Stimulated activated CD4-positive, alpha-beta T cell treated with anti-CD3 and anti-CD28 coated beads, TNF-alpha, amount 100 ng/mL, for 48 hours (primary cell): ENCODE results near the gene ALDH4A1.

Source experiments
- DNase-seq, 3 donors: peaks; one replicate each; pipeline ENCODE4 v3.0.0-alpha.2; 2020; ENCODE audit warnings: low read depth in 3 of 3

Gene ALDH4A1

DNA sequence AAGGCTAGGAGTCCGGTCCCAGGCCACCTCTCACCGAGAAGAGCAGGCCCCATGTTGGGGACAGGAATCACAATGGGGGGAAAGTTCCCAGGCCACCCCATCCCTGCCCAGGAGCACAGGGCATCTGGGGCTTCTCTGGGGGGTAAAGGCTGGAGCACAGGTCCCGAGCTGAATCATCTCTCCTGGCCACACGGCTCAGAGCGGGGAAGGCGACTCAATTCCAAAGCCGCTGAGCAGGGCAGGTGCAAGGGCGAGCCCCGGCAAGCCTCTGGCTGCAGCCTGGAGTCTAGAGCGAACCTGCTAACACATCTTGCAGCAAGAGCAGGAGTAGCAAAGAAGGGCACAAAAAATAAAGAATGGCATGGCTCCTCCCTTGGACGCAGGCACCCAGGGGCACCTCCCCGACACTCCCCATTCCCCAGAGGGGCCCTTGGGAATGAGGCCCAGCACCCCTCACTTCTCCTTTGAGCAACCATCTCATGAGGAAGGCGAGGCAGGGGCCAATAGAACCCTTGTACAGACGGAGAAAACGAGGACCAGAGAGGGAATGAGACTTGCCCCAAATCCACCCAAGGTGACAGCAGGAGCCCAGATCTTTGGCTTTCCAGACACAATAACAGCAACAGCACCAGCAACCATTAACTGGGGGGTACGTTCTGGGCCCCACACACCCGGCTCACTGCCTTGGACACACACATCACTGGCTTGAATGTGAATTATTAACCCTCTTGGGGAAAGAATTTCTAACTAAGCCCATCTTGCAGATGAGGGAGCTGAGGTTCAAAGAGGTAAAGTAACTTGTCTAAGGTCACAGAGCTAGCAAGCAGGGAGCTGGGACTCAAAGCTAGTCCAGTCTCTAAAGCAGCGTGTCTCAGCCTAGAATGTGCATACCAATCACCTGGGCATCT, 20.7 kb upstream of the ALDH4A1 start:
- DNase-seq = no peak

DNA sequence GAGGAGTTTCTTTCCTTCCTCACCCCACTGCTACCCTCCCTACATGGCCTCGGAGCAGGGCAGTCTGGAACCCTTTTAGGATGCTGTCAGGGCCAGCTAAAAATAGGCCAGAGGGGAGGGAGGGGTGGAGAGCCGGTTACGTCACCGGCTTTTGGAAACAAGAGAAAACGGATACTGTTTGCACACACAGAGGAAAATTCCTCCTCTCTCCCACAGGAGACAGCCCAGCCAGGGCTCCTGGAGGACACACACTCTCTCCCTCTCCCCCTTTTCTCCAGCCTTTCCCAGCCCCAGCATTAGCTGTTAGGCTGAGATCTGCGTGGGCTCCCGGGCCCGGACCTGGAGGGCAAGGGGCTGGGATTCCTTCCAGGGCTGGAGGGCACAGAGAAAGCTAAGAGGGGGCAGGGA, 20.0 kb upstream of the ALDH4A1 start:
- DNase-seq = no peak

DNA sequence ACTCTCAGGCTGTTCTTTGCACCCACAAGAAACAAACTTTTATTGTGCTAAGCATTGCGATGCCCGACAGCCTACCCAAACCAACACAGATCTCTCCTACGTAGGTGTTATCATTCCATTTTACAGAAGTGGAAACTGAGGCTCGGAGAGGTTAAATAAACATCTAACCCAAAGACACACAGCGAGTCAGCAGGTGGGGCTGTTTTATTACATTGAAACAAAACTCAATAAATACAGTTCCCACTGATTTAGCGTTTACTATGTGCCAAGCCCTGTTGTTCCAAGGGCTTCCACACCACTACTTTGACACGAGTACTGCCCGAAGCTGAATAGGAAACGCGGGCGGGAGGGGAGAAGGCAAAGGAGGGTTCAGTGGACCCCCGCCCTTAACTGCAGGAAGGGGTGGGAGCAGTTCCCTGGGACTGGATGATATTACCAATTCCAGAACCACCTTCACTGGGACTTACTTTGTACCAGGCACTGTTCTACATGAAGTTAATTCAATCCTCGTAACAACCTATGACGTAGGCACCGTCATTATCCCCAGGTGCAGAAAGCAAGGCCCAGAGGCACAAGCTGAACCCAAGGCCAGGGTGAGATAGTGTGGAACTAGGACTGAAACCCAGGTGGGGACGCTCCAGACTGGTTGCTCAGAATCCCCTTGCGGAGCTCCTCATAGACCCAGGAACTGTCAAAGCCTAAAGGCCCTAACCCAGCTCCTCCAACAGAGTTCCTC, 19.3 kb upstream of the ALDH4A1 start:
- DNase-seq = no peak

DNA sequence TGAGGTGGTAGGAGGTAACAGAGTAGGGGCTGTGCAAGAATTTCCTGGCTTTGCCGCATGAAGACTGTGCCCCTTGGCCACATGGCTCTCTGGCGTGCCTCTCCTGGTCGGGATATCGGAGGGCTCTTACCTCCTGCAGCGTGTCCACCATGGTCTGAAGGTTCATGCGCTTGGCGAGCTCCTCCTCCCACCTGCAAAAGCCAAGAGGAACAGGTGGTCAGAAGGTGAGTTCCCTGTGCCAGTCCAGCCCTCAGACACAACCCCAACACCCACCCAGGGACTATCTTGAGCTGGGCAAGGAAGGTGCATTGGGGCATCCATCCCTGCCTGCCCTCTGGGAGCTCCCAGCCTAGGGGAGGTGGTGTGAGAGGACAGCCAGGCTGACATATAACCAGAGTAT, 18.6 kb upstream of the ALDH4A1 start:
- no peak for DNase-seq

DNA sequence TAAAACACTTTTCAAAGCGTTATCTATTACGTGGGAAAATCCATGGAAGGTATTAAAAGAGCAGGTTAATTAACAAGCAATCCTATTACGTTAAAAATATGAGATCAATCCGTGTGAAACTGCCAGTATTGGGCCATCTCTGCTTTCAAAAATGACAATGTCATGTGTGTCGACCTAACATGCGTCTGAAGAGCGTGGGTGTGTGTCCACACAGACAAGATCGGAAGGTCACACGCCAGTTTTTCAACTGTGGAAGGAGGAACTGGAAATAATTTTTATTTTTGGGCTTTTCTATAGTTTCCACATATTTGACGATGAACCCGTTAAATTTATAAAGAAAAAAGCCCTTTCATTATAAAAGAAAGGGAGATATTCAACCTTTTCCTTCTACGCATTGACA, 17.6 kb upstream of the ALDH4A1 start:
- DNase-seq = no peak

DNA sequence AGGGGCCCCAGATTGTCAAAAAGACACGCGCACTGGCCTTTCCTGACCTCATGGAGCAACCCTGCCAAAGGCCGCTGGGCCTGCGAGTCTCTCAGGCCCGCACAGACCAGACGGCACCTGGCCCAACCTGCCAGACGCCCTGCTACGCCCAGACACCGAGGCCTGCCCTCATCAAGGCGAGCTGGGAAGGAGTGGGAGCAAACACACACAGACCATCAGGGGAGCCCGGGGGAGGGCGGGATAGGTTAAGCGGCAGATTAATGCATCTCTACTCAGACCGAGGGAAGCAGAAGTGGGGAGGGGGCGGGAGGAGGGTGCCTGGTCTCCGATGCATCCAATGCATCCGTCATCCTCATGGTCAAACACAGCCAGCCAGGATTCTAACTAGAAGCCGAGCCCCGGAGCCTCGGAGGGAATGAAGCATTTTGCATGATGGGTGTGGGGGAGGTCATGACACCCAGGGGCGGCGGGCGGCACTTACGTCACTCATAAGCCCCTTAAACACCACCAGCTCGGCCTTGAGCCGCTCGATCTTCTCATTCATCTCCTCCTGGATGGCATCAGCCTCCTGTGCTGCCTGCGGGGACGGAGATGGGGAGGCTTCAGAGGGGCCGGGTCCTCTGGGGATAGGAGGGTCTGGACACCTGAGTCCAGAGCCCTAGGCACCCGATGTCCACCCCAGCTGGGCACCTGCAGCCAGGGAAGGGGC, 17.0 kb upstream of the ALDH4A1 start:
- no peak for DNase-seq

DNA sequence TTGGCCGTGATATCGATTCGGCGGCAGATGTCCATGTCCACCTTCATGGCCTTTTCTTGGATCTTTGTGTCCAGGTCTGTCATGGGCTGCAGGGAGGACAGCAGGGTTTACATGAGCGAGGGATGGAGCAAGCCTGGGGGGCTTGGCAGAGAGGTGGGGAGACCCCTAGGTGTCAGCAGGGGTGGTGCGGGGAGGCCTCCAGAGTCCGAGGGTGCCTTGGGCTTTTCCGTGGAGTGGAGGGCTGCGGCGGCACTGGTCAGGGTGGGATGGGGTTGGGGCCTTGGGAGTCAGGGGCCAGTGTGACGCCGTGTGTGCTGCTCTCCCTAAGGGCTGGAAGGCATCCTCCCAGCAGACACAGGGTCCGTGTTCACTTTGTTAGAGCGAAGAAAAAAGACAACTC, 16.1 kb upstream of the ALDH4A1 start:
- no peak for DNase-seq

DNA sequence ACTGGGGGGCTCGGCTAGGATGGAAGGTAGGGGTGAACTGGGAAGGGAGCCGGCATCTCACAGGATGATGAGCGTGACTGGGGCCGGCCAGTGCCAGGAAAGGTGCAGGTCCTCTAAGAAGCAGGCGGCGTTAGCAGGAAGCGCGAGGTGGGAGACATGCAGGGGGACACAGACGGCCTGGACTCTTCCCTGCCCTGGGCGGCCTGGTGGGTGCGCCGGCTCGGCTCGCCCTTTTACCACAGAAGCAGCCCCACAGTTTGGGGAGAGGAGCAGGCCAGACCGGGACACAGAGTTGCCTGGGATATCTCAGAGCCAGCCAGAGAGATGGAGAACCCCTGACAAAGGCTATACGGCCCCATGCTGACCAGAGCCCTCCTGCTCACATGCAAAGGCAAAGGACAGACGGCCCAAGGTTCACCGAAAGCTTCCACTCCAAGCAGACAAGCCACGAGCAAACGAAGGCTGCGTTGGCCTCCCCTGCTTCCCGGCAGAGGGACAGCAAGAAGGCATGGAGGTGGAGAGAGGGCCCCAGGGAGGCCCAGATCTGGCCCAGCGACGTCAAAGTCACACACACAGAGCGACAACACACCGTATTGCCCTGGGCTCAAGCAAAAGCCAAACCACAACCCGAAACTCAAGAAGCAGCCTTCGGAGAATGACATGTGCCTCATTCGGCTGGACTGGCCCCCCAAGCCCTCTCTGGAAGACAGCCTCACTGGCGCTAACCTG, 14.9 kb upstream of the ALDH4A1 start:
- no peak for DNase-seq

DNA sequence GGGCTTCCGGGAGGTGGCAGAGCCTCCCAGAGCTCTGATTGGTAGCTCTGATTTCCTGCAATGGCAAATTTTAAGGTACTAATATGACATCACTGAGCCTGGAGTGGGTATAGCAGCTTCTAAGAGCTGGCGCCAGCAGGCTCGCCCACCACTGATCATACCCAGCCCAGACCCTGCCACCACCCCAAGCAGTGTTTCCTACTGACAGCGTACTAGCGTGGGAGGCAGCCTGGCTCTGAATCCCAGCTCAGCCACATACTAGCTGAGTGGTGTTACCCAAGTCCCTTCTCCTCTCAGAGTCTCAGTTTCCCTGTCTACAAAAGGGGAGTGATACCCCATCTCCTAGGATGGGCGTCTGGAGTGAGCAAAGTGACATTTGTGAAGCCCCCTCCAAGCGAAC, 13.0 kb upstream of the ALDH4A1 start:
- DNase-seq = no peak

DNA sequence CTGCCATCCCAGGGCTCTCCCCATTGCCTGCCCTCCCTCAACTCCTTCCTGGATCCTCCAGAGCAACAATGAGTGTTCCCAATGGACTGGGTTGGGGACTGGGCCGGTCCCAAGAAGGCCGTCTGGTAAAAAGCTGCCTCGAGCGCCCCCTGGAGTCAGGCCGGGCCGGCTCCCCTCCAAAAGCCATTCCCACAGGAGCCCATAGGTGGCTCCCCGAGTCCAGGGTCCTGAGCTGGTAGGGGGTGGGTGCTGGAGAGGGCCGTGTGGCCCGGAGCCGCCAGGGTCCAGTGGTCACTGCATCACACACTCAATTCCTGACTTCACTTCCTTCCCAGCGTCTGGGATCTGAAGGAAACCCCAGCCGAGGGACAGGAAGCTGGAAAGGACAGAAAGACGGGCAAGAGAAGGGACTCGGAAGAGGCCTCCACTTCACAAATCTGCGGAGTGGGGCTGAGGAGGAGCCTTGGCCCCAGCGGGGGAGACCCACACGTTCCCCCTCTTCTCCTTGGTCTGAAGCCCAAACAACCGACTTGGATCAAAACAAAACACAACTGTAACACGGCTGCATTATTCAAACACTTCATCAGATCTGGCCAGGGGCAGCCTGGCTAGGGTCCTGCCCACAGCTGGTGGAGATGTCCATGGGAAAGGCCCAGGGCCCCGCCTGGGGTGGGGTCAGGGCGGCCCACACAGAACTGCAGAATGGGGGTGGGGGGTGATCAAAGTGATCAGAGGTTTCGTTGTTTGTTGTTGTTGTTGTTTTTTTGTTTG, 10.9 kb upstream of the ALDH4A1 start:
- peak; percentile 31 to 68 (median 67) for DNase-seq

DNA sequence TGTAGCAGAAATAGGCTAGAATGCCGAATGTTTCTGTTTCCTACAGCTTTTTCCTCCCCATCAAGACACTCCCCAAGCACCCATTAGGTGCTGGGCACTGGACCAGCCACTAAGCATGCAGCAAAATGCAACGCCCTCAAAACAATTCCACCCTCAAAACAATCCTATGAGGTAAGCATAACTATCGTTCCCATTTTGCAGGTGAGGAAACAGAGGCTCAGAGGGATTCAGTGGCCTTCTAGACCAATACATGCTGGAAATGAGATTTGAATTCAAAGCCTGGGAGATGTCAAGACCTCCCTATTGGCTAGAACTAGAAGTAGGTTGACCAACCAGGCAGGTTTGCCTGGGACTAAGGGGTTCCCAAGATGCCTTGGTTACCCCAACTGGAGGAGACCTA, 10.2 kb upstream of the ALDH4A1 start:
- DNase-seq = no peak

DNA sequence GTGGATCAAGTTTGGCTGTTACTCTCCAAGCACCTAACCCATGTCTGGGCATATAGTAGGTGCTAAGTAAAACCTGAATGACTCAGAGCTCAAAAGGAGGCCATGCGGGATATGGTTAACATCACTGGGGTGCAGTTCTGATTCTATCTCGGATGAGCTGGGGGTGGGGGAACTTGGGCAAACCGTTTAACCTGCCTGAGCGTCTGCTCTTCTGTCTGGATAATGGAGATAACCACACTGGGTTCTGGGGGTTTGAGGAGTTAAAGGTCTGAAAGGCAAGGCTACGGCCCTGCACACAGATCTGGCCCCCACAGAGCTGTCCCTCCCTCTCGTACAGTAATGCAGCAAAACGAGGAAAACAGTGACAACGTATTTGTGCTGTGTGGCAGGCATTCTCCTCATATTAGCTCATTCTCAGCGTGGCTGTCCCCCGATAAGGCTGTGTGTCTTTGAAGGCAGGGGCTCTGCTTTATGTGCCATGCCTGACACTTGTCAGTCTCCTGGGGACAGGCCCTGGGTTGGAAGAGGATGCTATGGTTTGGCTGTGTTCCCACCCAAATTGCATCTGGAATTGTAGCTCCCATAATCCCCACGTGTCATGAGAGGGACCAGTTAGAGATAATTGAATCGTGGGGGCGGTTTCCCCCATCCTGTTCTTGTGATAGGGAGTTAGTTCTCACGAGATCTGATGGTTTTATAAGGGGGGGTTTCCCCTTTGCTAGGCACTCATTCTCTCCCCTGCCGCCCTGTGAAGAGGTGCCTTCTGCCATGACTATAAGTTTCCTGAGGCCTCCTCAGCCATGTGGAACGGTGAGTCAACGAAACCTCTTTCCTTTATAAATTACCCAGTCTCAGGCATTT, 6.8 kb upstream of the ALDH4A1 start:
- peak in 1 of 3 donors; percentile 11 for DNase-seq

DNA sequence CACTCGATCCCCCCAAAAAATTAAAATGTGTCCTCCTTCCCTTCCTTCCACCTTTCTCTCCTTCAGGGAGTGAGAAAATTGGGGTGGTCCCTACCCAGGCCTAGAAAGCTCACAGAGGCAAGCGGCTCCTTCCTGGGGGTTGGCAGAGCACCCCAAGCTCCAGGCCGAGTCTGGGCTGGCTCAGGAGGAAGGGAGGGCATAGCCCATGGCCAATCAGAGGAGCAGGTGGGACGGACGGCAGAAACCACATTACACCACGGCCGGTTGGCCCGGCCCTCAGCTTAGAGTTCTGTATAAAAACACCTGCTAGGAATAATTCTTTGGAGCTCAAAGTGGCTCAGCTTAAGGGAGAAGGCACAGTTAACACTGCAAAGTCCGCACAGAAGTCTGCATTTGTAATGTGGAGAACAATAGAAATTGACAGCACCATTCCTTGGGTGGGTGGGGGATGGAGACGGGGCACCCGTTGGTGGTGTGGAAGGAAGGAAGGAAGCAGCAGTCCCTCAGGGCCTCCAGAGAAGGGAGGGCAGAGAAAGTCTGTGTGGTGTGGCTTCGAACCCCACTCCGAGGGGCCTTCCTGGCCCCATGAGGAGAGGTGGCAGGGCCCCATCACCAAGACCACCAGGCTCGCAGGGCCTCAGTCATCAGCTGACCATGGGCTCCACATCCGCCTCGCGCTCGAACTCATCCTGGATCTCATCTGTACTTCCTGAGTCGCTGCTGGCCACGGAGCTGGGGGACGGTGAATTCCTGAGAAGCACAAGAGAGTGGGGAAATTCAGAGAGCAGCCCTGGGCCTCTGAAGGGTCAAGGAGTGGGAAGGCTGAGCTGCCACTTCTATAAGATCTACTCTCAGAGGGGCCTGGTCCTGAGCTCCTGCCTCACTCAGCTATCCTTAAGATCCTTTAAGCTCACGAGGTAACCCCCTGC, 5.8 kb upstream of the ALDH4A1 start:
- DNase-seq = no peak

DNA sequence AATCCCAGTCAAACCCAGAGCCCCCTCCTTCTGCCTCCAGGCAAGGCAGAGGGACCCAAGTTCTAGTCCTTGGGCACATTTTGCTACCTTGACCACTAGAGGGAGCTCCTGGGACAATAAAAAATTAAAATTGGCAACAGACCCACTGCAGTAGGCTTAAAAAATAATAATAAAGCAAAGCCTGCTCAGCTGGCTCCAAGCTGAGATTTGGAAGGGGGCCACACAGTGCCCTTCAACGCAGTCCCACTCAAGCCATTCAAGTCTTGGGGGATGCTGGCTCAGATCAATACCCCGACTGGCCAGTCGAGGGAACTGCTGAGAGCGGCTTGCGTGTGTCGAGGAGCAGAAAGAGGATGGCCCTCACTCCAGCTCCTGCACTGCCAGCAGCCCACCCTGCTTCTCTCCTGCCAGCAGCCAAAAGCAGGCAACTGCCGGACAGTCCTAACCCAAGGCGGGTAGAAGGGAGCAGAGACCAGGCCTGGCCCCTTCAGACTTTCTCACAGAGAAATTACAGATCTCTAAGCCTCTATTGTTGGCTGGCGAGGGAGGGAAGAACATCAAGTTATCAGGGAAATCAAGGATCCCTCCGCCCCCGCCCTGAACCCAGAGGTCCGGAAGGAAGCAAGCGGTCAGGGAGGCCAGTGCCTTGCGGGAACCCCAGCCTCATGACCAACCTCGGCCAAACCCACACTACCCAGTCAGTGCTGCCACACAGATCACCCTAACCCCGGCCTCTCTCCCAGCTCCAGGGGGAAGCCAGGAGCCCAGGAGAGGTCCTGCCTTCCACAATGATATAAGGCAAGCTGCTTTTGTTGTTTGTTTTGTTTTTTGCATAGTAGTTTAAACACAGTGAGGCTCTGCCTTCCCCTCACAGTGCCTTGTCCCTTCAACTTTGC, 4.9 kb upstream of the ALDH4A1 start:
- DNase-seq = peak; percentile 24 to 49 (median 41)

DNA sequence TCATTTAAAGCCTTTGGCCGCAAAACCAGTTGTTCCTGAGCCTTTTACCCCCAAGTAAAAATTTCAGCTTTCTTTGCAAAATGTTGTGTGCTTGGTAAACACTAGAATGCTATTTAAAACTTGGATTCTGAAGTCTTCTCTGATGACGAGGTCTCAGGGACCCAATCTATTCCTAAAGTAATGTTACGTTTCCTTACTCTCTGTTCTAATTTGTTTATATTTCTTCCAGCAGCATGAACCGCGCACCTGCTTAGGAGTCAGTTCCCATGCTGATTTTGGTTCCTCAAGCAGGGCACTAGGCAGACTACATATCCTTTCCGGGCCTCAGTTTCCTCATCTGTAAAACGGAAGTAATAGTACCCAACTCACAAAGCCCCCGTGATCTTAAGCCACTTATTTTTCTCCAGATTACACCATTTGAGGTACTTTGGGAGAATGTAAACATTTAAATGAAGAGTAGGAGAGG, 969 bp upstream of the ALDH4A1 start:
- no peak for DNase-seq

DNA sequence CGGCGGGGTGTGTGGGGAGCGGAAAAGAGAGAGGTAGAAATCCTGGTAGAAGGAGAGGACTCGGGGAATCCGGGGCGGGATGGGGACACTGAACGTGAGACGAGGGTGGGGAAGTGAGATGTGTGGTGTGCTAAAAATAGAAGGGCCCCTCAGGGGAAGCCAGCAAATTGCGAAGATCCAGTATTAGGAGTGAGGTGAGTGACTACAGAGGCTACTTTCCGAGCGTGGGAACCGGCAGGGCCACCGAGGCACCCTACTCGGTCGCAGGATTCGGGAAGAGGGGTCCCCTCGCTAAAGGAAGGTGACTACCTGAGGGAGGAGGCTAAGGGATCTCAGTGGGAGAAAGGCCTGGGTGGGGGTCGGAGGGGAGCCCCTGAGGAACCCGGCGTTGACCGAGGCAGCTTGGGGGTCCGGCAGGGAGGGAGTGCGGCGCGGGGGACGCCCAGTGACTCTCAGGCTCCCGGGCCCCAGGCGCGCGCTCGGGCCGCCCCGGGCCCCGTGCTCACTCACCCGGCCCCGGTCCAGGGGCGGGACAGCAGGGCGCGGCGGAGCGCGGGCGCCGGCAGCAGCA, 318 bp downstream of the ALDH4A1 start:
- DNase-seq = no peak
